Activated T-cell treated with anti-CD3 and anti-CD28 coated beads, Interleukin-2, amount 50 U/mL, for 48 hours (primary cell): ENCODE measurements around the gene RBM38.

ENCODE experiments used
- DNase-seq, 2 experiments: peaks; one replicate each; pipeline ENCODE4 v3.0.0-alpha.2; 2020

RBM38 gene

GRCh38 chr20:57375652-57376230 lies 15.5 kb upstream of the RBM38 start:
- no peak for DNase-seq

GRCh38 chr20:57377350-57377749 lies 13.8 kb upstream of the RBM38 start:
- DNase-seq, result no peak

- no peak for DNase-seq
Measured at GRCh38 chr20:57378107-57378506, 13.1 kb upstream of the RBM38 start.

GRCh38 chr20:57378646-57379262 lies 12.4 kb upstream of the RBM38 start:
- peak in 1 of 2 experiments; percentile 21 for DNase-seq

- DNase-seq, result no peak
Measured at GRCh38 chr20:57379263-57379647, 11.9 kb upstream of the RBM38 start.

- DNase-seq, result peak in 1 of 2 experiments; percentile 15
Measured at GRCh38 chr20:57380081-57380750, 11.0 kb upstream of the RBM38 start.

- DNase-seq, result peak; percentile 88 to 92
Measured at GRCh38 chr20:57381596-57382503, 9.3 kb upstream of the RBM38 start.

- no peak for DNase-seq
Measured at GRCh38 chr20:57382516-57382915, 8.7 kb upstream of the RBM38 start.

- no peak for DNase-seq
Measured at GRCh38 chr20:57383447-57384347, 7.5 kb upstream of the RBM38 start.

GRCh38 chr20:57384486-57384885 lies 6.7 kb upstream of the RBM38 start:
- peak in 1 of 2 experiments; percentile 12 for DNase-seq

GRCh38 chr20:57384953-57385761 lies 6.0 kb upstream of the RBM38 start:
- peak in 1 of 2 experiments; percentile 13 for DNase-seq

- peak in 1 of 2 experiments; percentile 15 for DNase-seq
Measured at GRCh38 chr20:57385940-57386339, 5.3 kb upstream of the RBM38 start.

- DNase-seq, result no peak
Measured at GRCh38 chr20:57386762-57387161, 4.4 kb upstream of the RBM38 start.

GRCh38 chr20:57387463-57387862 lies 3.7 kb upstream of the RBM38 start:
- DNase-seq, result no peak

GRCh38 chr20:57387945-57388371 lies 3.2 kb upstream of the RBM38 start:
- DNase-seq, result no peak

GRCh38 chr20:57388953-57389694 lies 2.1 kb upstream of the RBM38 start:
- DNase-seq, result peak in 1 of 2 experiments; percentile 79

GRCh38 chr20:57389695-57390603 lies 1.2 kb upstream of the RBM38 start:
- peak; percentile 79 to 80 for DNase-seq

- DNase-seq, result peak; percentile 56 to 63
Measured at GRCh38 chr20:57391439-57392301, 474 bp downstream of the RBM38 start.
